Measurements from ENCODE around the gene MMS22L.

The MMS22L gene

DNA sequence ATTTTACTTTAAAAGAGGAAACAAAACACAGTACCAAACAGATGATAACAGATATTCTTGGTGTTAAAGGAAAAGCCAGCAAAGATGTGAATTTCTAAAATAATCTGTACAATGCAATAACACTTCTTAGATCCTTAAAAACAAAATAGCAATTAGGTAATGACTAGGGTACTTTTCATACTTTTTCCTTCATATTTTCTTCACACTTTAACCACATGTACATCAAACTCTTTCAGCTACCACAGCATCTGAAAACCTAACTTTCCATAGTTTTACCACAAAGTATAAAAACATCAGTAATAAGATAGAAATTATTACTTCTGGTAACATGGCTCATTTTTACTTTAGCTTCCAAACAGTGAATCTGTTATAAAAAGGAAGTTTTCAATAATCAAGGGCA lies 141.3 kb downstream of the MMS22L start:
- Histone ChIP-seq H3K9ac (ENCODE audit: low read length) (no peak overlapping the region), H3K9me3 (ENCODE audit: low read length) (no peaks in the 10 kb centered on the region), H3K36me3 (ENCODE audit: insufficient read depth, low read length) (no peaks in the 10 kb centered on the region), H3K27ac (ENCODE audit: low read depth, low read length) (no peak overlapping the region), H3K4me1 (ENCODE audit: insufficient read depth, low read length) (no peaks in the 10 kb centered on the region), H3K4me3 (ENCODE audit: low read depth in 1 of 2, low read length in 2 of 2) (no peak overlapping the region), H3K27me3 (ENCODE audit: control insufficient read depth in 1 of 2, insufficient read depth in 2 of 2, low read length in 2 of 2) (no peaks in the 10 kb centered on the region)

DNA sequence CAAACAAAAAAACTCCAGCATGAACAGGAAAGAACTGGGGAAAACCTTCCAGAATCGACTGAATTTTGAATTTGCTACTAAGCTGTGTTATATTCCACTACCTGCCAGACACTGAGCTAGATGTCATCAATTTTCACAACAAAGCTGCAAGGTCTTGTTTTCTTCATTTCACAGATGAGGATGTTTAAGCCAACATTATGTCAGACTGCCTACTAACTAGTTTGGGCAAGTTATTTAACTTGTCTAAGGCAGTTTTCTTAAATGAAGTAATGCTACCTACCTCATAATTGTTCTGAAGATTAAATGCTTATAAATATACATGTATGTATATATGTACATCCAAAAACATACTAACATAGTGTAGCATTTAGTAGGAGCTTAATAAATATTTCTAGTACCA lies 144.4 kb downstream of the MMS22L start:
- H3K27me3 ChIP-seq (ENCODE audit: control insufficient read depth in 1 of 2, insufficient read depth in 2 of 2, low read length in 2 of 2): no peaks in the 10 kb centered on the region
- no peaks in the 10 kb centered on the region for H3K9me3 ChIP-seq (ENCODE audit: low read length)
- H3K27ac ChIP-seq (ENCODE audit: low read depth, low read length): no peak overlapping the region
- H3K9ac ChIP-seq (ENCODE audit: low read length): no peak overlapping the region
- no peaks in the 10 kb centered on the region for H3K4me1 ChIP-seq (ENCODE audit: insufficient read depth, low read length)
- H3K4me3 ChIP-seq (ENCODE audit: low read depth in 1 of 2, low read length in 2 of 2): no peak overlapping the region
- H3K36me3 ChIP-seq (ENCODE audit: insufficient read depth, low read length): no peaks in the 10 kb centered on the region

DNA sequence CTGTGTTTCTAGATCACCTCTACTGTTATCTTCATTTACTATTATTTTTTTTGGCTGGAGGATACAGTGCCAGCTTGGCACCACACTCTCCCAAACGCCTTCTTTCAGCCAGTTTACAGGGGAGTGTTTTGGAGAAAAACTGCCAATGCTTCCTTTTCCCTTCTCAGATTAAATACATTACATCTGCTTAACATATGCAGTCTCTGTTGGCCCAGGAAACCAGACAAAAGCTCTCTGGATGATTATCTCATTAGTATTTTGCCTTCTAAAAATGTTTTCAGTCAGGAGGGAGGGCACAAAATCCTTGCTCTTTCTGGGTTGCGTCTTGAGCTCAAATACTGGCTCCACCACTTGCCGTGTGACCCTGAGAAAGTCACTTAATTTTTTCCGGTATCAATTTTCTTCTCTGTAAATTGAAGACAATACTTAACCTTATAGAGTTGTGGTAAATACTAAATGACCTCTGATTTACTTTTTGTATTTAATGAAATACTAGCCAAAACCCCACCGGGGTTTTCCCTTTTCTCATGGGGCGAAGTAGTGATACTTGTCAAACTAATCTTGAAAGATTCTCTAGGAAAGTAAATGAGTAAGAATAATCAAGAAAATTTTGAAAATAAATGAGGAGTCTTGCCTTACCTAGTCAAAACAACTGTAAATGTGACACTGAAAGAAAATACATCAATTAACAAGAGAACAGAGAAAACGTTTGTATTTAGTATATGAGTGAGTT lies 146.2 kb downstream of the MMS22L start:
- Histone ChIP-seq H3K4me3 (ENCODE audit: low read depth in 1 of 2, low read length in 2 of 2) (no peak overlapping the region), H3K36me3 (ENCODE audit: insufficient read depth, low read length) (no peaks in the 10 kb centered on the region), H3K27me3 (ENCODE audit: control insufficient read depth in 1 of 2, insufficient read depth in 2 of 2, low read length in 2 of 2) (no peaks in the 10 kb centered on the region), H3K27ac (ENCODE audit: low read depth, low read length) (no peak overlapping the region), H3K9ac (ENCODE audit: low read length) (no peak overlapping the region), H3K4me1 (ENCODE audit: insufficient read depth, low read length) (no peaks in the 10 kb centered on the region), H3K9me3 (ENCODE audit: low read length) (no peaks in the 10 kb centered on the region)

GRCh38 chr6:97133067-97133466 lies 149.9 kb downstream of the MMS22L start:
- Histone ChIP-seq H3K9ac (ENCODE audit: low read length) (no peak overlapping the region), H3K9me3 (ENCODE audit: low read length) (no peaks in the 10 kb centered on the region), H3K4me1 (ENCODE audit: insufficient read depth, low read length) (no peaks in the 10 kb centered on the region), H3K27ac (ENCODE audit: low read depth, low read length) (no peak overlapping the region), H3K27me3 (ENCODE audit: control insufficient read depth in 1 of 2, insufficient read depth in 2 of 2, low read length in 2 of 2) (no peaks in the 10 kb centered on the region), H3K36me3 (ENCODE audit: insufficient read depth, low read length) (no peaks in the 10 kb centered on the region), H3K4me3 (ENCODE audit: low read depth in 1 of 2, low read length in 2 of 2) (no peak overlapping the region)

GRCh38 chr6:97129106-97129505 lies 153.9 kb downstream of the MMS22L start:
- Histone ChIP-seq H3K4me1 (ENCODE audit: insufficient read depth, low read length) (no peaks in the 10 kb centered on the region), H3K9me3 (ENCODE audit: low read length) (no peaks in the 10 kb centered on the region), H3K9ac (ENCODE audit: low read length) (no peak overlapping the region), H3K27ac (ENCODE audit: low read depth, low read length) (no peak overlapping the region), H3K36me3 (ENCODE audit: insufficient read depth, low read length) (no peaks in the 10 kb centered on the region), H3K4me3 (ENCODE audit: low read depth in 1 of 2, low read length in 2 of 2) (no peak overlapping the region), H3K27me3 (ENCODE audit: control insufficient read depth in 1 of 2, insufficient read depth in 2 of 2, low read length in 2 of 2) (no peaks in the 10 kb centered on the region)

DNA sequence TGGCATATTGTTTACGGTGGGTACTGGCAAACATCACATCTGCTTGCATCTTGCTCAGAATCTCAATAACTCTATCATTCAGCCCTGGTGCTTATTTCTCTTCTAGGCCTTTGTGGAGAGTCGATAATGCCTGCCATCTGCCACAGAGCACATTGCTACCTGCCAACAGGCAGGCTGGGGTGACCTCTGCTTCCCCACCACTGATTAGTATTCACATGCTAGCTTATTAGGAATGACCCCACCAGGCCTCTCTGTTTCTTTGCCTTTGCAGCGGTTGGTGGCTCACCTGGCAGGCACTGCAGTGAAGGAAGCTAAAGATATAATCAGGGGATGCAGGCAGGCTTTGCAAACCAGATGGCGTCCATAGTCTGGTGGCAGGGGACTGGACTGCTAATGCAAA lies 154.5 kb downstream of the MMS22L start:
- Histone ChIP-seq H3K9me3 (ENCODE audit: low read length) (no peaks in the 10 kb centered on the region), H3K36me3 (ENCODE audit: insufficient read depth, low read length) (no peaks in the 10 kb centered on the region), H3K9ac (ENCODE audit: low read length) (no peak overlapping the region), H3K4me3 (ENCODE audit: low read depth in 1 of 2, low read length in 2 of 2) (no peak overlapping the region), H3K27me3 (ENCODE audit: control insufficient read depth in 1 of 2, insufficient read depth in 2 of 2, low read length in 2 of 2) (no peaks in the 10 kb centered on the region), H3K27ac (ENCODE audit: low read depth, low read length) (no peak overlapping the region), H3K4me1 (ENCODE audit: insufficient read depth, low read length) (no peaks in the 10 kb centered on the region)

GRCh38 chr6:97123652-97124051 lies 159.4 kb downstream of the MMS22L start:
- no peak overlapping the region for H3K4me3 ChIP-seq (ENCODE audit: low read depth in 1 of 2, low read length in 2 of 2)
- H3K27me3 ChIP-seq (ENCODE audit: control insufficient read depth in 1 of 2, insufficient read depth in 2 of 2, low read length in 2 of 2): no peaks in the 10 kb centered on the region
- H3K9me3 ChIP-seq (ENCODE audit: low read length): no peaks in the 10 kb centered on the region
- no peaks in the 10 kb centered on the region for H3K4me1 ChIP-seq (ENCODE audit: insufficient read depth, low read length)
- no peaks in the 10 kb centered on the region for H3K36me3 ChIP-seq (ENCODE audit: insufficient read depth, low read length)
- H3K9ac ChIP-seq (ENCODE audit: low read length): no peak overlapping the region
- no peak overlapping the region for H3K27ac ChIP-seq (ENCODE audit: low read depth, low read length)

DNA sequence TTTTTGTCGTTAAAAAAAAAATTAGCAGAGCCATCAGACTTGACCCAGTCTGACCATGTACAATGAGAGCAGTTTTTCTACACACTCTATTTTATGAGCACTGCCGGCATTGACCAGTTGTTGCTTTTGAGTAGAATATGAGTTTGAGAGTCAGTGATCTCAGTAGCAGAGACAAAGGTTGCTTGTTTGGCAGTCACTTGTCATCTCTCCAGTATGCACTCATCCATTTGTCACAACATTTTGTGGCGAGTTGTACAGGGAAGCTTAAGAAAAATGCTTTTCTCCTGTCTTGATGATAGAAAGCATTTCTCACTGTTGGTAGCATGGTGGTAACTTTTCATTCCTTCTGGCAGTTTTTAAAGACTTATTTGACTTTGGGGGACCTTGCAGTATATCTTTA lies 159.9 kb downstream of the MMS22L start:
- no peak overlapping the region for H3K4me3 ChIP-seq (ENCODE audit: low read depth in 1 of 2, low read length in 2 of 2)
- H3K27ac ChIP-seq (ENCODE audit: low read depth, low read length): no peak overlapping the region
- no peaks in the 10 kb centered on the region for H3K4me1 ChIP-seq (ENCODE audit: insufficient read depth, low read length)
- H3K27me3 ChIP-seq (ENCODE audit: control insufficient read depth in 1 of 2, insufficient read depth in 2 of 2, low read length in 2 of 2): no peaks in the 10 kb centered on the region
- no peak overlapping the region for H3K9ac ChIP-seq (ENCODE audit: low read length)
- no peaks in the 10 kb centered on the region for H3K9me3 ChIP-seq (ENCODE audit: low read length)
- H3K36me3 ChIP-seq (ENCODE audit: insufficient read depth, low read length): no peaks in the 10 kb centered on the region

GRCh38 chr6:97120511-97120910 lies 162.5 kb downstream of the MMS22L start:
- no peak overlapping the region for H3K4me3 ChIP-seq (ENCODE audit: low read depth in 1 of 2, low read length in 2 of 2)
- H3K27me3 ChIP-seq (ENCODE audit: control insufficient read depth in 1 of 2, insufficient read depth in 2 of 2, low read length in 2 of 2): no peaks in the 10 kb centered on the region
- no peaks in the 10 kb centered on the region for H3K4me1 ChIP-seq (ENCODE audit: insufficient read depth, low read length)
- H3K9me3 ChIP-seq (ENCODE audit: low read length): no peaks in the 10 kb centered on the region
- H3K9ac ChIP-seq (ENCODE audit: low read length): no peak overlapping the region
- H3K36me3 ChIP-seq (ENCODE audit: insufficient read depth, low read length): no peaks in the 10 kb centered on the region
- no peak overlapping the region for H3K27ac ChIP-seq (ENCODE audit: low read depth, low read length)

DNA sequence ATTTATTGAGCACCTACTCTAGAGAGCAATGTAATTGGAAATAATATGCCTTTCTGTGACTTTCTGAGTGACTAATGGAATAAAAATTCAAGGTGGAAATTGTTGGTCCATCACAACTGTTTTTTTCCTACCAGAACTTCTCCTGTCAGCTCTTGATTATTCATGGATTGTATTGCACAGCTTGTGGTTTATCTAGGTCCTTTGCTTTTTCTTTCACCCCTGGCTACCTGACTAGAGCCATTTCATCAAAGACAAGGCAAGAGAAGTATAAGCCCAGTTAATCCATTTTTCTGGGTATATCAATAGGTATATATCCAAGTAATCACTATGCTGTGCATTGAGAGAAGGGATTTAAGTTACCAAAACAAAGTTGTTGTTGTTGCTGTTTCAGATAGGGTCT lies 168.4 kb downstream of the MMS22L start:
- no peaks in the 10 kb centered on the region for H3K4me1 ChIP-seq (ENCODE audit: insufficient read depth, low read length)
- no peak overlapping the region for H3K9ac ChIP-seq (ENCODE audit: low read length)
- H3K36me3 ChIP-seq (ENCODE audit: insufficient read depth, low read length): no peaks in the 10 kb centered on the region
- H3K27me3 ChIP-seq (ENCODE audit: control insufficient read depth in 1 of 2, insufficient read depth in 2 of 2, low read length in 2 of 2): no peaks in the 10 kb centered on the region
- no peaks in the 10 kb centered on the region for H3K9me3 ChIP-seq (ENCODE audit: low read length)
- no peak overlapping the region for H3K4me3 ChIP-seq (ENCODE audit: low read depth in 1 of 2, low read length in 2 of 2)
- no peak overlapping the region for H3K27ac ChIP-seq (ENCODE audit: low read depth, low read length)

DNA sequence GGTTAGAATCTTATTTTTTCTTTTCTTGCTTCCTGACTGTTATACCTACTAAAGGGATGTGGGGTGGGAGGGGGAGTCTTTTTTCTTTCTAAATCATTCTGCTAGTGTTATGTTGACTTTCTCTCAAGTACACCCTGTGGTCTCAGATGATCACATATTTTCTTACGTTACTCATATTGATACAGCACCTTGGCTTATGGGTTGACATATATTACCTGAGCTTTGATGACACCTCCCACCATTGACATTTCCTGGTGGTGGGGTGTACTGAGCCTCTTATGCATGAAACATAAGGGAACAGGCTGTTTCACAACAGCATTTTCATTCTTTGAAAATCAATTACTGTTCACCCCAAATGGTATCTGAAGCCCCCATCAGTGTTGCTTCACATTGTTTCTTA lies 169.8 kb downstream of the MMS22L start:
- no peaks in the 10 kb centered on the region for H3K4me1 ChIP-seq (ENCODE audit: insufficient read depth, low read length)
- no peak overlapping the region for H3K27ac ChIP-seq (ENCODE audit: low read depth, low read length)
- H3K27me3 ChIP-seq (ENCODE audit: control insufficient read depth in 1 of 2, insufficient read depth in 2 of 2, low read length in 2 of 2): no peaks in the 10 kb centered on the region
- H3K36me3 ChIP-seq (ENCODE audit: insufficient read depth, low read length): no peaks in the 10 kb centered on the region
- H3K9me3 ChIP-seq (ENCODE audit: low read length): no peaks in the 10 kb centered on the region
- no peak overlapping the region for H3K4me3 ChIP-seq (ENCODE audit: low read depth in 1 of 2, low read length in 2 of 2)
- H3K9ac ChIP-seq (ENCODE audit: low read length): no peak overlapping the region

GRCh38 chr6:97111243-97111642 lies 171.8 kb downstream of the MMS22L start:
- H3K27me3 ChIP-seq (ENCODE audit: control insufficient read depth in 1 of 2, insufficient read depth in 2 of 2, low read length in 2 of 2): no peaks in the 10 kb centered on the region
- H3K9me3 ChIP-seq (ENCODE audit: low read length): no peaks in the 10 kb centered on the region
- no peak overlapping the region for H3K27ac ChIP-seq (ENCODE audit: low read depth, low read length)
- no peaks in the 10 kb centered on the region for H3K36me3 ChIP-seq (ENCODE audit: insufficient read depth, low read length)
- no peak overlapping the region for H3K9ac ChIP-seq (ENCODE audit: low read length)
- H3K4me3 ChIP-seq (ENCODE audit: low read depth in 1 of 2, low read length in 2 of 2): no peak overlapping the region
- H3K4me1 ChIP-seq (ENCODE audit: insufficient read depth, low read length): no peaks in the 10 kb centered on the region
